DMS114 treated with DMSO at 0.1 percent for 48 hours (cell line): Measurements from ENCODE around the gene SORBS1.

Experiments
- DNase-seq: peaks from one replicate; lab custom pipeline; 2025; ENCODE audit not compliant: unreplicated experiment; lab: John Stamatoyannopoulos, UW

Gene SORBS1

GRCh38 chr10:95542330-95542729 lies 18.8 kb downstream of the SORBS1 start:
- no peak for DNase-seq

GRCh38 chr10:95540514-95541052 lies 20.6 kb downstream of the SORBS1 start:
- no peak for DNase-seq

- DNase-seq: no peak
Observed at GRCh38 chr10:95539560-95540284, 21.4 kb downstream of the SORBS1 start.

- DNase-seq: no peak
Observed at GRCh38 chr10:95538412-95538811, 22.8 kb downstream of the SORBS1 start.

GRCh38 chr10:95537542-95537927 lies 23.6 kb downstream of the SORBS1 start:
- DNase-seq: no peak

- DNase-seq: no peak
Observed at GRCh38 chr10:95536894-95537541, 24.2 kb downstream of the SORBS1 start.

GRCh38 chr10:95536017-95536416 lies 25.2 kb downstream of the SORBS1 start:
- DNase-seq: no peak

GRCh38 chr10:95535526-95535925 lies 25.6 kb downstream of the SORBS1 start:
- no peak for DNase-seq

GRCh38 chr10:95533590-95533989 lies 27.6 kb downstream of the SORBS1 start:
- DNase-seq: no peak

- DNase-seq: no peak
Observed at GRCh38 chr10:95532536-95532935, 28.6 kb downstream of the SORBS1 start.

- DNase-seq: no peak
Observed at GRCh38 chr10:95531994-95532399, 29.2 kb downstream of the SORBS1 start.

GRCh38 chr10:95531058-95531809 lies 29.9 kb downstream of the SORBS1 start:
- DNase-seq: no peak

- DNase-seq: no peak
Observed at GRCh38 chr10:95530561-95530960, 30.6 kb downstream of the SORBS1 start.

- DNase-seq: no peak
Observed at GRCh38 chr10:95530029-95530428, 31.1 kb downstream of the SORBS1 start.

- no peak for DNase-seq
Observed at GRCh38 chr10:95526044-95526443, 35.1 kb downstream of the SORBS1 start.

GRCh38 chr10:95525033-95525418 lies 36.1 kb downstream of the SORBS1 start:
- no peak for DNase-seq

- DNase-seq: no peak
Observed at GRCh38 chr10:95524358-95525032, 36.7 kb downstream of the SORBS1 start.

- no peak for DNase-seq
Observed at GRCh38 chr10:95522117-95522516, 39.1 kb downstream of the SORBS1 start.

- no peak for DNase-seq
Observed at GRCh38 chr10:95520617-95521016, 40.6 kb downstream of the SORBS1 start.

- DNase-seq: no peak
Observed at GRCh38 chr10:95518455-95519452, 42.4 kb downstream of the SORBS1 start.
